SK-N-SH (cell line): ENCODE measurements around the gene PTPRK. TPM values are rescaled to one million over a fixed set of nuclear protein-coding genes. Genes with fewer than 3 reads are reported as not detected.

ENCODE experiments used
- CTCF ChIA-PET: fragments of 300-600, 350-600 bp; formaldehyde crosslinking; extraction: SDS; loops from one replicate; lab custom pipeline; 2021; lab: Yijun Ruan, JAX
- POLR2A ChIA-PET: fragments of 350-600 bp; sonication (Branson Sonifier 250); formaldehyde crosslinking; extraction: SDS; loops from one replicate; lab custom pipeline; 2020; ENCODE audit warnings: antibody characterized with exemption, inconsistent platforms; lab: Yijun Ruan, JAX
- DNase-seq: peaks from one replicate; pipeline ENCODE4 v3.0.0; 2012
- H2AFZ ChIP-seq: fragments of 200-600 bp; sonication (generic); 2 replicates; pipeline ENCODE4 v1.8.1; 2016; ENCODE audit warnings: antibody characterized with exemption, mild to moderate bottlenecking, low read depth
- H3F3A ChIP-seq: fragments of 200-600 bp; sonication (generic); replicated peaks from 2 replicates; pipeline ENCODE3; 2016; ENCODE audit warnings: antibody characterized with exemption, mild to moderate bottlenecking; ENCODE audit not compliant: insufficient read depth
- H3K27ac ChIP-seq, 2 experiments: fragments of 200-500 bp in 1 of 2; fragments of 200-600 bp in 1 of 2; sonication (Bioruptor generic) in 1 of 2; sonication (generic), shearing (Covaris generic) in 1 of 2; 2 replicates each; pipeline versions ENCODE4 v1.5.1 to v1.6.1; 2014 to 2016; ENCODE audit warnings: low read depth in 2 of 2, inconsistent platforms in 1 of 2, low read length in 1 of 2, mild to moderate bottlenecking in 1 of 2, mixed read lengths in 1 of 2
- H3K27me3 ChIP-seq: fragments of 200-600 bp; sonication (generic), shearing (Covaris generic); 2 replicates; pipeline ENCODE4 v1.6.1; 2016; ENCODE audit warnings: mixed run types; ENCODE audit not compliant: insufficient read depth
- H3K36me3 ChIP-seq, 2 experiments: fragments of 200-500 bp in 1 of 2; fragments of 200-600 bp in 1 of 2; sonication (Bioruptor generic) in 1 of 2; sonication (generic) in 1 of 2; replicated peaks in 1 of 2; 2 replicates each; pipeline versions ENCODE3 to v1.5.1; 2014 to 2016; ENCODE audit warnings: low read length in 1 of 2, mild to moderate bottlenecking in 1 of 2; ENCODE audit not compliant: insufficient read depth in 2 of 2, control insufficient read depth in 1 of 2
- H3K4me1 ChIP-seq, 2 experiments: fragments of 200-500 bp in 1 of 2; fragments of 200-600 bp in 1 of 2; sonication (Bioruptor generic) in 1 of 2; sonication (generic), shearing (Covaris generic) in 1 of 2; 2 replicates each; pipeline versions ENCODE4 v1.5.1 to v1.6.1; 2014 to 2016; ENCODE audit warnings: low read depth in 1 of 2, low read length in 1 of 2, mixed run types in 1 of 2; ENCODE audit not compliant: insufficient read depth in 2 of 2, control insufficient read depth in 1 of 2
- H3K4me2 ChIP-seq: fragments of 200-600 bp; sonication (generic), shearing (Covaris generic); 2 replicates; pipeline ENCODE4 v1.6.1; 2017; ENCODE audit warnings: mixed run types
- H3K4me3 ChIP-seq, 2 experiments: fragments of 200-500 bp in 1 of 2; fragments of 200-600 bp in 1 of 2; sonication (Bioruptor generic) in 1 of 2; sonication (generic), shearing (Covaris generic) in 1 of 2; 2 replicates each; pipeline versions ENCODE4 v1.5.1 to v1.8.1; 2014 to 2016; ENCODE audit warnings: low read depth in 2 of 2, inconsistent platforms in 1 of 2, low read length in 1 of 2, mild to moderate bottlenecking in 1 of 2, mixed read lengths in 1 of 2, moderate library complexity in 1 of 2
- H3K79me2 ChIP-seq: fragments of 200-600 bp; sonication (generic); 2 replicates; pipeline ENCODE4 v1.8.1; 2017; ENCODE audit warnings: mild to moderate bottlenecking; ENCODE audit not compliant: insufficient read depth
- H3K9ac ChIP-seq: fragments of 200-600 bp; sonication (generic); 2 replicates; pipeline ENCODE4 v1.6.1; 2017; ENCODE audit warnings: mixed run types
- H3K9me2 ChIP-seq: fragments of 200-600 bp; sonication (generic); 2 replicates; pipeline ENCODE4 v1.6.1; 2017; ENCODE audit warnings: mixed run types
- H3K9me3 ChIP-seq: fragments of 200-600 bp; sonication (generic); 2 replicates; pipeline ENCODE4 v1.6.1; 2017; ENCODE audit warnings: mixed run types, mild to moderate bottlenecking, moderate library complexity
- H4K20me1 ChIP-seq: fragments of 200-600 bp; sonication (generic); 2 replicates; pipeline ENCODE4 v1.6.1; 2017; ENCODE audit warnings: mild to moderate bottlenecking, mixed run types; ENCODE audit not compliant: insufficient read depth
- EP300 ChIP-seq, 2 experiments: IDR thresholded peaks; 2 replicates each; pipeline versions ENCODE4 v1.4.0 to v1.6.1; 2012; ENCODE audit warnings: borderline replicate concordance in 1 of 2, low read depth in 1 of 2, low read length in 1 of 2
- EZH2phosphoT487 ChIP-seq: fragments of 200-600 bp; sonication (generic); IDR thresholded peaks from 2 replicates; pipeline ENCODE4 v1.6.1; 2017; ENCODE audit warnings: low read depth, mixed run types, mild to moderate bottlenecking, antibody characterized with exemption, moderate library complexity, borderline replicate concordance
- FOXM1 ChIP-seq: IDR thresholded peaks from 2 replicates; pipeline ENCODE4 v1.4.0; 2012; ENCODE audit warnings: low read depth, mild to moderate bottlenecking
- GABPA ChIP-seq: IDR thresholded peaks from 2 replicates; pipeline ENCODE4 v1.4.0; 2012; ENCODE audit warnings: low read depth, mild to moderate bottlenecking
- GATA2 ChIP-seq: sonication (generic); formaldehyde crosslinking; IDR thresholded peaks from 2 replicates; pipeline ENCODE4 v1.5.0; 2020; ENCODE audit warnings: mild to moderate bottlenecking, missing genetic modification reagents
- JUND ChIP-seq: IDR thresholded peaks from 2 replicates; pipeline ENCODE4 v1.4.0; 2012
- MXI1 ChIP-seq: IDR thresholded peaks from 2 replicates; pipeline ENCODE4 v1.6.1; 2012; ENCODE audit warnings: mild to moderate bottlenecking, low read depth, low read length, improper control_type of control experiment
- NFIC ChIP-seq: IDR thresholded peaks from 2 replicates; pipeline ENCODE4 v1.4.0; 2012; ENCODE audit warnings: borderline replicate concordance
- POLR2AphosphoS5 ChIP-seq: IDR thresholded peaks from 2 replicates; pipeline ENCODE4 v1.6.1; 2012; ENCODE audit warnings: low read depth, low read length
- RAD21 ChIP-seq: IDR thresholded peaks from 2 replicates; pipeline ENCODE4 v1.6.1; 2012; ENCODE audit warnings: mild to moderate bottlenecking, low read length
- RCOR1 ChIP-seq: fragments of 150-350 bp; IDR thresholded peaks from 2 replicates; pipeline ENCODE4 v1.6.1; 2017; ENCODE audit warnings: antibody characterized with exemption, low read length
- RXRA ChIP-seq: IDR thresholded peaks from 2 replicates; pipeline ENCODE4 v1.4.0; 2012; ENCODE audit warnings: low read depth, mild to moderate bottlenecking, borderline replicate concordance
- SIN3A ChIP-seq: IDR thresholded peaks from 2 replicates; pipeline ENCODE4 v1.6.1; 2012; ENCODE audit warnings: low read depth, mild to moderate bottlenecking, low read length, moderate library complexity, borderline replicate concordance
- WGBS: methylation state at CpG from one replicate; pipeline ENCODE4 v1.1.6; 2017; ENCODE audit warnings: low lambda C conversion rate; 5-methylcytosine and 5-hydroxymethylcytosine counted together
- polyA plus RNA-seq, 3 experiments: library from polyadenylated mRNA; depleted of rRNA; stranded (reverse); fragments of >200 nt; gene quantifications; 2 replicates each; pipeline ENCODE4 v1.2.3, GENCODE V29; 2012
- TF ChIP-seq, protein P1 (sequence below): IDR thresholded peaks from 2 replicates; pipeline ENCODE4 v1.4.0; 2012; ENCODE audit warnings: low read depth, borderline replicate concordance
- TF ChIP-seq, protein P2 (sequence below): fragments of 150-350 bp; IDR thresholded peaks from 2 replicates; pipeline ENCODE4 v1.6.1; 2016; ENCODE audit warnings: mild to moderate bottlenecking, low read depth, low read length
- TF ChIP-seq, protein P3 (sequence below): IDR thresholded peaks from 2 replicates; pipeline ENCODE4 v1.6.1; 2012; ENCODE audit warnings: mild to moderate bottlenecking, low read depth, low read length, moderate library complexity
- TF ChIP-seq, protein P4 (sequence below): fragments of 200-600 bp; sonication (generic); IDR thresholded peaks from 2 replicates; pipeline ENCODE4 v1.6.1; 2017; ENCODE audit warnings: antibody characterized with exemption, mild to moderate bottlenecking, moderate library complexity

The PTPRK gene
- polyA plus RNA-seq, 1 of the 3 experiments (the other 2 are of a cell fraction): 9.5 TPM

DNA sequence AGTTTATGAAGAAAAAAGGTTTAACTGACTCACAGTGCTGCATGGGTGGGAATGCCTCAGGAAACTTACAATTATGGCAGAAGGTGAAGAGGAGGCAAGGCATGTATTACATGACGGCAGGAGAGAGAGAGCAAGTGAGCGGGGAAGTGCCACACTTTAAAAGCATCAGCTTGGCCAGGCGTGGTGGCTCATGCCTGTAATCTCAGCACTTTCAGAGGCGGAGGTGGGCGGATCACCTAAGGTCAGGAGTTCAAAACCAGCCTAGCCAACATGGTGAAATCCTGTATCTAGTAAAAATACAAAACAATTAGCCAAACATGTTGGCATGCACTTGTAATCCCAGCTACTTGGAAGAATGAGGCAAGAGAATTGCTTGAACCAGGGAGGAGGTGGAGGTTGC lies 406.2 kb downstream of the PTPRK start:
- Histone ChIP-seq H3K79me2 (no peaks in the 10 kb centered on the region), H3K4me1 (no peaks in the 10 kb centered on the region; a peak in 1 of 4 replicates), H3K9ac (no peak overlapping the region), H2AFZ (no peak overlapping the region), H3K27ac (no peak overlapping the region), H3F3A (no peaks in the 10 kb centered on the region), H3K9me2 (no peaks in the 10 kb centered on the region), H3K36me3 (no peaks in the 10 kb centered on the region), H3K27me3 (no peaks in the 10 kb centered on the region), H3K4me3 (no peak overlapping the region), H4K20me1 (no peaks in the 10 kb centered on the region), H3K9me3 (no peaks in the 10 kb centered on the region), H3K4me2 (no peak overlapping the region)
- WGBS: 98% methylated on average over 5 of the region's 5 CpGs
- DNase-seq: no peak
- TF ChIP-seq, protein P1, sequence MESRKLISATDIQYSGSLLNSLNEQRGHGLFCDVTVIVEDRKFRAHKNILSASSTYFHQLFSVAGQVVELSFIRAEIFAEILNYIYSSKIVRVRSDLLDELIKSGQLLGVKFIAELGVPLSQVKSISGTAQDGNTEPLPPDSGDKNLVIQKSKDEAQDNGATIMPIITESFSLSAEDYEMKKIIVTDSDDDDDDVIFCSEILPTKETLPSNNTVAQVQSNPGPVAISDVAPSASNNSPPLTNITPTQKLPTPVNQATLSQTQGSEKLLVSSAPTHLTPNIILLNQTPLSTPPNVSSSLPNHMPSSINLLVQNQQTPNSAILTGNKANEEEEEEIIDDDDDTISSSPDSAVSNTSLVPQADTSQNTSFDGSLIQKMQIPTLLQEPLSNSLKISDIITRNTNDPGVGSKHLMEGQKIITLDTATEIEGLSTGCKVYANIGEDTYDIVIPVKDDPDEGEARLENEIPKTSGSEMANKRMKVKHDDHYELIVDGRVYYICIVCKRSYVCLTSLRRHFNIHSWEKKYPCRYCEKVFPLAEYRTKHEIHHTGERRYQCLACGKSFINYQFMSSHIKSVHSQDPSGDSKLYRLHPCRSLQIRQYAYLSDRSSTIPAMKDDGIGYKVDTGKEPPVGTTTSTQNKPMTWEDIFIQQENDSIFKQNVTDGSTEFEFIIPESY: no peak
- TF ChIP-seq MXI1 (no peak), RAD21 (no peak), POLR2AphosphoS5 (no peak), RXRA (no peak), GABPA (no peak), SIN3A (no peak)
- TF ChIP-seq, protein P2, sequence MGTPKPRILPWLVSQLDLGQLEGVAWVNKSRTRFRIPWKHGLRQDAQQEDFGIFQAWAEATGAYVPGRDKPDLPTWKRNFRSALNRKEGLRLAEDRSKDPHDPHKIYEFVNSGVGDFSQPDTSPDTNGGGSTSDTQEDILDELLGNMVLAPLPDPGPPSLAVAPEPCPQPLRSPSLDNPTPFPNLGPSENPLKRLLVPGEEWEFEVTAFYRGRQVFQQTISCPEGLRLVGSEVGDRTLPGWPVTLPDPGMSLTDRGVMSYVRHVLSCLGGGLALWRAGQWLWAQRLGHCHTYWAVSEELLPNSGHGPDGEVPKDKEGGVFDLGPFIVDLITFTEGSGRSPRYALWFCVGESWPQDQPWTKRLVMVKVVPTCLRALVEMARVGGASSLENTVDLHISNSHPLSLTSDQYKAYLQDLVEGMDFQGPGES: no peak
- POLR2A ChIA-PET: no interaction called here
- CTCF ChIA-PET: no interaction called here

DNA sequence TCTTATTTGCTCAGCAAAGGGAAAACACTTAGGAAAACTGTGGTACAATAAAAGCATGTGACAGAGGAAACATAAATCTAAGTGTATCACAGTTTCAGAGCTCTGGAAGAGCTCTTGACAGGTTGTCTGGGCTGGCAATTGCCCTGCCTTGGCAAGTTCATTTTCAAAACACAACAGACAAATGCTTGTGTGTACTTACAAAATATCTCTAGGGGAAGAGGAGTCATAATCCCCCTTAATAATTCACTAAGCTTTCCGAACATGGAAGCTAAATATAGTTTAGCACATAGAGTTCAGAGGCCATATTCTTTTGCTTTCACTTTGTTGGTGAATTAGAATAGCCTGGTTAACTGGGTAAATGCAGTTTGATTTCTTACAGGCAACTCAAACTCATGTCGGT lies 407.9 kb downstream of the PTPRK start:
- no peak overlapping the region; a peak in 1 of 4 replicates for H3K4me3 ChIP-seq
- ChIA-PET POLR2A (no interaction called here), CTCF (no interaction called here)
- no peaks in the 10 kb centered on the region for H3K79me2 ChIP-seq
- 93% methylated on average over 2 of the region's 2 CpGs for WGBS
- H3K9me2 ChIP-seq: no peaks in the 10 kb centered on the region
- no peaks in the 10 kb centered on the region for H3K9me3 ChIP-seq
- no peaks in the 10 kb centered on the region for H3K4me1 ChIP-seq
- no peaks in the 10 kb centered on the region for H4K20me1 ChIP-seq
- no peak overlapping the region for H3K27ac ChIP-seq
- no peak overlapping the region for H2AFZ ChIP-seq
- H3K9ac ChIP-seq: no peak overlapping the region
- H3F3A ChIP-seq: no peaks in the 10 kb centered on the region
- H3K27me3 ChIP-seq: no peaks in the 10 kb centered on the region
- DNase-seq: no peak
- no peaks in the 10 kb centered on the region for H3K36me3 ChIP-seq
- peak overlapping the region; percentile 60; the same call in 1 of the 2 replicates for H3K4me2 ChIP-seq
- TF ChIP-seq FOXM1 (no peak), JUND (no peak), EP300 (IDR thresholded peaks at IDR 0.05; ENCODE audit: borderline replicate concordance in 1 of 2, low read depth in 1 of 2, low read length in 1 of 2) (no peak), NFIC (no peak), EZH2phosphoT487 (no peak), RCOR1 (no peak), MXI1 (no peak), GATA2 (CRISPR knock-in tag) (no peak)
- TF ChIP-seq, protein P3, sequence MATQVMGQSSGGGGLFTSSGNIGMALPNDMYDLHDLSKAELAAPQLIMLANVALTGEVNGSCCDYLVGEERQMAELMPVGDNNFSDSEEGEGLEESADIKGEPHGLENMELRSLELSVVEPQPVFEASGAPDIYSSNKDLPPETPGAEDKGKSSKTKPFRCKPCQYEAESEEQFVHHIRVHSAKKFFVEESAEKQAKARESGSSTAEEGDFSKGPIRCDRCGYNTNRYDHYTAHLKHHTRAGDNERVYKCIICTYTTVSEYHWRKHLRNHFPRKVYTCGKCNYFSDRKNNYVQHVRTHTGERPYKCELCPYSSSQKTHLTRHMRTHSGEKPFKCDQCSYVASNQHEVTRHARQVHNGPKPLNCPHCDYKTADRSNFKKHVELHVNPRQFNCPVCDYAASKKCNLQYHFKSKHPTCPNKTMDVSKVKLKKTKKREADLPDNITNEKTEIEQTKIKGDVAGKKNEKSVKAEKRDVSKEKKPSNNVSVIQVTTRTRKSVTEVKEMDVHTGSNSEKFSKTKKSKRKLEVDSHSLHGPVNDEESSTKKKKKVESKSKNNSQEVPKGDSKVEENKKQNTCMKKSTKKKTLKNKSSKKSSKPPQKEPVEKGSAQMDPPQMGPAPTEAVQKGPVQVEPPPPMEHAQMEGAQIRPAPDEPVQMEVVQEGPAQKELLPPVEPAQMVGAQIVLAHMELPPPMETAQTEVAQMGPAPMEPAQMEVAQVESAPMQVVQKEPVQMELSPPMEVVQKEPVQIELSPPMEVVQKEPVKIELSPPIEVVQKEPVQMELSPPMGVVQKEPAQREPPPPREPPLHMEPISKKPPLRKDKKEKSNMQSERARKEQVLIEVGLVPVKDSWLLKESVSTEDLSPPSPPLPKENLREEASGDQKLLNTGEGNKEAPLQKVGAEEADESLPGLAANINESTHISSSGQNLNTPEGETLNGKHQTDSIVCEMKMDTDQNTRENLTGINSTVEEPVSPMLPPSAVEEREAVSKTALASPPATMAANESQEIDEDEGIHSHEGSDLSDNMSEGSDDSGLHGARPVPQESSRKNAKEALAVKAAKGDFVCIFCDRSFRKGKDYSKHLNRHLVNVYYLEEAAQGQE: no peak
- TF ChIP-seq, protein P4, sequence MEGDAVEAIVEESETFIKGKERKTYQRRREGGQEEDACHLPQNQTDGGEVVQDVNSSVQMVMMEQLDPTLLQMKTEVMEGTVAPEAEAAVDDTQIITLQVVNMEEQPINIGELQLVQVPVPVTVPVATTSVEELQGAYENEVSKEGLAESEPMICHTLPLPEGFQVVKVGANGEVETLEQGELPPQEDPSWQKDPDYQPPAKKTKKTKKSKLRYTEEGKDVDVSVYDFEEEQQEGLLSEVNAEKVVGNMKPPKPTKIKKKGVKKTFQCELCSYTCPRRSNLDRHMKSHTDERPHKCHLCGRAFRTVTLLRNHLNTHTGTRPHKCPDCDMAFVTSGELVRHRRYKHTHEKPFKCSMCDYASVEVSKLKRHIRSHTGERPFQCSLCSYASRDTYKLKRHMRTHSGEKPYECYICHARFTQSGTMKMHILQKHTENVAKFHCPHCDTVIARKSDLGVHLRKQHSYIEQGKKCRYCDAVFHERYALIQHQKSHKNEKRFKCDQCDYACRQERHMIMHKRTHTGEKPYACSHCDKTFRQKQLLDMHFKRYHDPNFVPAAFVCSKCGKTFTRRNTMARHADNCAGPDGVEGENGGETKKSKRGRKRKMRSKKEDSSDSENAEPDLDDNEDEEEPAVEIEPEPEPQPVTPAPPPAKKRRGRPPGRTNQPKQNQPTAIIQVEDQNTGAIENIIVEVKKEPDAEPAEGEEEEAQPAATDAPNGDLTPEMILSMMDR: no peak
- TF ChIP-seq, protein P1: no peak
